ENCODE data around the gene ELMO1. TPM values are rescaled to one million over a fixed set of nuclear protein-coding genes. Genes with fewer than 3 reads are reported as not detected.

ELMO1 gene
- total RNA-seq, 1 donor from 2014 or later = 112 TPM

- DNase-seq (ENCODE audit: low spot score) = no peak
- H3K9me3 Mint-ChIP-seq = no peaks in the 10 kb centered on the region
- no peaks in the 10 kb centered on the region for H3K36me3 Mint-ChIP-seq (ENCODE audit: low read depth)
- H3K27me3 Mint-ChIP-seq (ENCODE audit: low read depth) = no peaks in the 10 kb centered on the region
- intact Hi-C loops (cut with micrococcal nuclease) = loop anchor here (1.0 to 10.0 kb wide), 9 partner anchors 13 to 879 kb away; no protein-coding TSS in a partner anchor
- peak overlapping the region; percentile 97 for H3K27ac Mint-ChIP-seq
- H3K4me1 Mint-ChIP-seq (ENCODE audit: low read depth) = peaks cover 75% of the 10 kb centered on the region
- peak overlapping the region; percentile 90 for H3K4me3 Mint-ChIP-seq (ENCODE audit: low read depth)
Observed at GRCh38 chr7:37353949-37354655, 94.6 kb downstream of the ELMO1 start.

GRCh38 chr7:37352974-37353948 is 95.4 kb downstream of the ELMO1 start:
- no peaks in the 10 kb centered on the region for H3K9me3 Mint-ChIP-seq
- peak overlapping the region; percentile 84 for H3K27ac Mint-ChIP-seq
- no peaks in the 10 kb centered on the region for H3K27me3 Mint-ChIP-seq (ENCODE audit: low read depth)
- H3K36me3 Mint-ChIP-seq (ENCODE audit: low read depth) = no peaks in the 10 kb centered on the region
- H3K4me1 Mint-ChIP-seq (ENCODE audit: low read depth) = peaks cover 72% of the 10 kb centered on the region
- peak; percentile 71 for DNase-seq (ENCODE audit: low spot score)
- intact Hi-C loops (cut with micrococcal nuclease) = loop anchor here (1.0 to 10.0 kb wide), 7 partner anchors 12 to 878 kb away; no protein-coding TSS in a partner anchor
- peak overlapping the region; percentile 90 for H3K4me3 Mint-ChIP-seq (ENCODE audit: low read depth)

- Mint-ChIP-seq H3K36me3 (ENCODE audit: low read depth) (no peaks in the 10 kb centered on the region), H3K4me3 (ENCODE audit: low read depth) (peak overlapping the region; percentile 90), H3K9me3 (no peaks in the 10 kb centered on the region), H3K4me1 (ENCODE audit: low read depth) (peaks cover 65% of the 10 kb centered on the region), H3K27ac (peak overlapping the region; percentile 84), H3K27me3 (ENCODE audit: low read depth) (no peaks in the 10 kb centered on the region)
- no peak for DNase-seq (ENCODE audit: low spot score)
- intact Hi-C loops (cut with micrococcal nuclease) = loop anchor here (5.0 to 10.0 kb wide), 2 partner anchors 145 to 878 kb away; no protein-coding TSS in a partner anchor
Observed at GRCh38 chr7:37352251-37352880, 96.3 kb downstream of the ELMO1 start.

- H3K27me3 Mint-ChIP-seq (ENCODE audit: low read depth) = no peaks in the 10 kb centered on the region
- H3K27ac Mint-ChIP-seq = no peak overlapping the region
- H3K4me3 Mint-ChIP-seq (ENCODE audit: low read depth) = no peak overlapping the region
- peaks cover 60% of the 10 kb centered on the region for H3K4me1 Mint-ChIP-seq (ENCODE audit: low read depth)
- DNase-seq (ENCODE audit: low spot score) = no peak
- H3K36me3 Mint-ChIP-seq (ENCODE audit: low read depth) = no peaks in the 10 kb centered on the region
- intact Hi-C loops (cut with micrococcal nuclease) = loop anchor here (5.0 to 10.0 kb wide), 2 partner anchors 146 to 877 kb away; no protein-coding TSS in a partner anchor
- no peaks in the 10 kb centered on the region for H3K9me3 Mint-ChIP-seq
Observed at GRCh38 chr7:37351716-37352115, 96.9 kb downstream of the ELMO1 start.

GRCh38 chr7:37349979-37350590 is 98.6 kb downstream of the ELMO1 start:
- no peak for DNase-seq (ENCODE audit: low spot score)
- no peak overlapping the region for H3K4me3 Mint-ChIP-seq (ENCODE audit: low read depth)
- no peaks in the 10 kb centered on the region for H3K36me3 Mint-ChIP-seq (ENCODE audit: low read depth)
- intact Hi-C loops (cut with micrococcal nuclease) = loop anchor here (5.0 to 10.0 kb wide), 5 partner anchors 147 to 875 kb away; no protein-coding TSS in a partner anchor
- H3K27me3 Mint-ChIP-seq (ENCODE audit: low read depth) = no peaks in the 10 kb centered on the region
- peaks cover 52% of the 10 kb centered on the region for H3K4me1 Mint-ChIP-seq (ENCODE audit: low read depth)
- no peaks in the 10 kb centered on the region for H3K9me3 Mint-ChIP-seq
- H3K27ac Mint-ChIP-seq = no peak overlapping the region

- no peak for DNase-seq (ENCODE audit: low spot score)
- H3K27me3 Mint-ChIP-seq (ENCODE audit: low read depth) = no peaks in the 10 kb centered on the region
- no peak overlapping the region for H3K27ac Mint-ChIP-seq
- peaks cover 46% of the 10 kb centered on the region for H3K4me1 Mint-ChIP-seq (ENCODE audit: low read depth)
- H3K4me3 Mint-ChIP-seq (ENCODE audit: low read depth) = no peak overlapping the region
- intact Hi-C loops (cut with micrococcal nuclease) = loop anchor here (10.0 kb wide), 3 partner anchors 284 to 564 kb away; no protein-coding TSS in a partner anchor
- no peaks in the 10 kb centered on the region for H3K9me3 Mint-ChIP-seq
- H3K36me3 Mint-ChIP-seq (ENCODE audit: low read depth) = no peaks in the 10 kb centered on the region
Observed at GRCh38 chr7:37348982-37349381, 99.7 kb downstream of the ELMO1 start.

GRCh38 chr7:37346761-37347160 is 101.9 kb downstream of the ELMO1 start:
- intact Hi-C loops (cut with micrococcal nuclease) = loop anchor here (10.0 kb wide), 3 partner anchors 282 to 562 kb away; no protein-coding TSS in a partner anchor
- DNase-seq (ENCODE audit: low spot score) = no peak
- Mint-ChIP-seq H3K27ac (no peak overlapping the region), H3K9me3 (no peaks in the 10 kb centered on the region), H3K27me3 (ENCODE audit: low read depth) (no peaks in the 10 kb centered on the region), H3K4me1 (ENCODE audit: low read depth) (peaks cover 33% of the 10 kb centered on the region), H3K36me3 (ENCODE audit: low read depth) (peaks cover 6% of the 10 kb centered on the region), H3K4me3 (ENCODE audit: low read depth) (no peak overlapping the region)

- DNase-seq (ENCODE audit: low spot score) = no peak
- Mint-ChIP-seq H3K36me3 (ENCODE audit: low read depth) (peaks cover 20% of the 10 kb centered on the region), H3K4me3 (ENCODE audit: low read depth) (no peak overlapping the region), H3K4me1 (ENCODE audit: low read depth) (peaks cover 35% of the 10 kb centered on the region), H3K27ac (peak overlapping the region; percentile 69), H3K27me3 (ENCODE audit: low read depth) (no peaks in the 10 kb centered on the region), H3K9me3 (no peaks in the 10 kb centered on the region)
- intact Hi-C loops (cut with micrococcal nuclease) = loop anchor here (5.0 to 10.0 kb wide), 4 partner anchors 280 to 668 kb away; no protein-coding TSS in a partner anchor
Observed at GRCh38 chr7:37344886-37345579, 103.6 kb downstream of the ELMO1 start.

- peak overlapping the region; percentile 98 for H3K4me3 Mint-ChIP-seq (ENCODE audit: low read depth)
- H3K27me3 Mint-ChIP-seq (ENCODE audit: low read depth) = no peaks in the 10 kb centered on the region
- peaks cover 42% of the 10 kb centered on the region for H3K36me3 Mint-ChIP-seq (ENCODE audit: low read depth)
- peak; percentile 63 for DNase-seq (ENCODE audit: low spot score)
- peaks cover 48% of the 10 kb centered on the region for H3K4me1 Mint-ChIP-seq (ENCODE audit: low read depth)
- intact Hi-C loops (cut with micrococcal nuclease) = loop anchor here (1.0 to 10.0 kb wide), 6 partner anchors 58 to 666 kb away; no protein-coding TSS in a partner anchor
- H3K27ac Mint-ChIP-seq = peak overlapping the region; percentile 99
- H3K9me3 Mint-ChIP-seq = no peaks in the 10 kb centered on the region
Observed at GRCh38 chr7:37342688-37343471, 105.8 kb downstream of the ELMO1 start.

- peaks cover 52% of the 10 kb centered on the region for H3K4me1 Mint-ChIP-seq (ENCODE audit: low read depth)
- peaks cover 48% of the 10 kb centered on the region for H3K36me3 Mint-ChIP-seq (ENCODE audit: low read depth)
- no peaks in the 10 kb centered on the region for H3K9me3 Mint-ChIP-seq
- no peaks in the 10 kb centered on the region for H3K27me3 Mint-ChIP-seq (ENCODE audit: low read depth)
- H3K4me3 Mint-ChIP-seq (ENCODE audit: low read depth) = peak overlapping the region; percentile 98
- intact Hi-C loops (cut with micrococcal nuclease) = loop anchor here (1.0 to 10.0 kb wide), 6 partner anchors 57 to 665 kb away; no protein-coding TSS in a partner anchor
- peak overlapping the region; percentile 99 for H3K27ac Mint-ChIP-seq
- no peak for DNase-seq (ENCODE audit: low spot score)
Observed at GRCh38 chr7:37342176-37342687, 106.4 kb downstream of the ELMO1 start.
